Right lobe of liver (tissue), 4 donors: ENCODE data around the gene DOCK2.

Experiments used
- POLR2A ChIP-seq: fragments of 450-650 bp; IDR thresholded peaks from one replicate; pipeline ENCODE4 v1.6.1; 2017; ENCODE audit warnings: antibody characterized with exemption, mild to moderate bottlenecking
- TF ChIP-seq, protein P1 (sequence below), 4 donors: fragments of 200-600 bp in 3 of 4; fragments of 450-650 bp in 1 of 4; IDR thresholded peaks; one replicate each; pipeline versions ENCODE4 v1.5.1 to v1.8.0; 2016 to 2022; ENCODE audit warnings: antibody characterized with exemption in 4 of 4, mild to moderate bottlenecking in 2 of 4
- donor health status: DM: no; HTN: no; CAD: no.
- donor health status: DM: no; HTN: no; CAD: no.
- donor health status: DM: no; HTN: yes; CAD: no.

DNA sequence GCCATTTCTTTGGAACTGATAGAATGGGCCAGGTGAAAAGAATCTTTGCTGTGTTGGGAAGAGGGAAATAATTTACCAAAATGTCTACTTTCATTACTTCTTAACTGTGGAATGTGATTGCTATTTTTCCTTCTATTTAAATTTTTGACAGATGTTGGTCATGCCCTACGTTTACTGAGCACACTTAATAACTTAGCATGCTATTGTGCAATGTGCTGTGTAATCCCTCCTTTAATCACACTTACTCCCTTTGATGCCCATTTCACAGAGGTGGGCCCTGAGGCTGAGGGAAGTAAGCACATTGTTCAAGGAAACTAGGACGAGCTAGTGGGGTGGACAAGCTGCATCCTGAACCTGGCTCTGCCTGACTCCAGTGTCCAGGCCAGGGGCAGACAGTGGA is 391.0 kb downstream of the DOCK2 start:
- TF ChIP-seq, protein P1, sequence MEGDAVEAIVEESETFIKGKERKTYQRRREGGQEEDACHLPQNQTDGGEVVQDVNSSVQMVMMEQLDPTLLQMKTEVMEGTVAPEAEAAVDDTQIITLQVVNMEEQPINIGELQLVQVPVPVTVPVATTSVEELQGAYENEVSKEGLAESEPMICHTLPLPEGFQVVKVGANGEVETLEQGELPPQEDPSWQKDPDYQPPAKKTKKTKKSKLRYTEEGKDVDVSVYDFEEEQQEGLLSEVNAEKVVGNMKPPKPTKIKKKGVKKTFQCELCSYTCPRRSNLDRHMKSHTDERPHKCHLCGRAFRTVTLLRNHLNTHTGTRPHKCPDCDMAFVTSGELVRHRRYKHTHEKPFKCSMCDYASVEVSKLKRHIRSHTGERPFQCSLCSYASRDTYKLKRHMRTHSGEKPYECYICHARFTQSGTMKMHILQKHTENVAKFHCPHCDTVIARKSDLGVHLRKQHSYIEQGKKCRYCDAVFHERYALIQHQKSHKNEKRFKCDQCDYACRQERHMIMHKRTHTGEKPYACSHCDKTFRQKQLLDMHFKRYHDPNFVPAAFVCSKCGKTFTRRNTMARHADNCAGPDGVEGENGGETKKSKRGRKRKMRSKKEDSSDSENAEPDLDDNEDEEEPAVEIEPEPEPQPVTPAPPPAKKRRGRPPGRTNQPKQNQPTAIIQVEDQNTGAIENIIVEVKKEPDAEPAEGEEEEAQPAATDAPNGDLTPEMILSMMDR (IDR thresholded peaks at IDR 0.05): no peak
- no peak for TF ChIP-seq POLR2A
